ENCODE data around the gene NTM. TPM values are rescaled to one million over a fixed set of nuclear protein-coding genes. Genes with fewer than 3 reads are reported as not detected.

NTM gene
- total and polyA plus RNA-seq, 2 donors (not counting 3 experiments of a cell fraction or from before 2014, with no cell fraction given): 1.00 to 1.1 TPM

DNA sequence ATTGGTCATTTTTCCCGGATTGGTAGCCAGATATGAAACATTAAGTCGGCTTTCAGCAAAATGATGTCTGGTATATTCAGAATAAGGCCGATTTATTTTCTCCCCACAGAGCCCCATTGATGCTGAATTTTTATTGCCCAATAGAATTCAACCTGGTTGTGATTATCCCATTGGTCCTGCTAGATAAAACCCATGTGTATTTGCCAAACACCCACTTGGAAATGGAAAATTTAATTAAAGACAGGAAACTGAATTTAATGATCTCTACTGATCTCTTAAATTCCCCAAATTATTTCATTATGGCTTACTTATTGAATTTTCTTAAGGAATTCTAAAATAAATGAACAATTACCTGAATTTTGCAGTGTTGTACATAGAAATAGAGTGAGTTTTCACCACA is 609.8 kb downstream of the NTM start:
- H3K4me2 ChIP-seq (ENCODE audit: insufficient read depth, low read length): no peak overlapping the region
- CTCF ChIA-PET: no interaction called here
- dilution Hi-C loops (cut with MboI; ENCODE audit: extremely low pct_ligation_motif_present, low sequenced_read_pairs): no loop called here
- no peaks in the 10 kb centered on the region for H4K20me1 ChIP-seq (replicated peaks; ENCODE audit: control insufficient read depth, extremely low read depth, insufficient read depth, low read length)
- no peak overlapping the region for H3K9ac ChIP-seq (replicated peaks; ENCODE audit: extremely low read depth, insufficient read depth, low read length)
- H3K4me1 ChIP-seq (ENCODE audit: control insufficient read depth, extremely low read depth, insufficient read depth, low read length): peaks cover 3% of the 10 kb centered on the region
- H3K9me3 ChIP-seq (replicated peaks; ENCODE audit: control insufficient read depth, insufficient read depth, low read length): no peaks in the 10 kb centered on the region
- no peaks in the 10 kb centered on the region for H3K9me1 ChIP-seq (replicated peaks; ENCODE audit: control insufficient read depth, extremely low read depth, insufficient read depth, low read length)
- POLR2A ChIA-PET: no interaction called here
- FAIRE-seq (no peak), DNase-seq (ENCODE audit: low read depth, low spot score) (no peak)
- no peak overlapping the region for H3K27ac ChIP-seq (ENCODE audit: insufficient read depth, low read depth, low read length)
- no peaks in the 10 kb centered on the region for H3K79me2 ChIP-seq (ENCODE audit: control insufficient read depth, insufficient read depth, low read length)
- intact Hi-C loops (cut with micrococcal nuclease): no loop called here
- H3K4me3 ChIP-seq (replicated peaks in 1 of 3; ENCODE audit: insufficient read depth in 1 of 3, low read depth in 1 of 3, low read length in 3 of 3): no peak overlapping the region
- H2AFZ ChIP-seq (ENCODE audit: low read depth, low read length): no peak overlapping the region
- TF ChIP-seq FOS (IDR thresholded peaks at IDR 0.05; ENCODE audit: borderline replicate concordance, insufficient read depth, low read length): no peak
- TF ChIP-seq, protein P1, sequence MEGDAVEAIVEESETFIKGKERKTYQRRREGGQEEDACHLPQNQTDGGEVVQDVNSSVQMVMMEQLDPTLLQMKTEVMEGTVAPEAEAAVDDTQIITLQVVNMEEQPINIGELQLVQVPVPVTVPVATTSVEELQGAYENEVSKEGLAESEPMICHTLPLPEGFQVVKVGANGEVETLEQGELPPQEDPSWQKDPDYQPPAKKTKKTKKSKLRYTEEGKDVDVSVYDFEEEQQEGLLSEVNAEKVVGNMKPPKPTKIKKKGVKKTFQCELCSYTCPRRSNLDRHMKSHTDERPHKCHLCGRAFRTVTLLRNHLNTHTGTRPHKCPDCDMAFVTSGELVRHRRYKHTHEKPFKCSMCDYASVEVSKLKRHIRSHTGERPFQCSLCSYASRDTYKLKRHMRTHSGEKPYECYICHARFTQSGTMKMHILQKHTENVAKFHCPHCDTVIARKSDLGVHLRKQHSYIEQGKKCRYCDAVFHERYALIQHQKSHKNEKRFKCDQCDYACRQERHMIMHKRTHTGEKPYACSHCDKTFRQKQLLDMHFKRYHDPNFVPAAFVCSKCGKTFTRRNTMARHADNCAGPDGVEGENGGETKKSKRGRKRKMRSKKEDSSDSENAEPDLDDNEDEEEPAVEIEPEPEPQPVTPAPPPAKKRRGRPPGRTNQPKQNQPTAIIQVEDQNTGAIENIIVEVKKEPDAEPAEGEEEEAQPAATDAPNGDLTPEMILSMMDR (IDR thresholded peaks at IDR 0.05; ENCODE audit: extremely low read depth in 1 of 2, insufficient read depth in 1 of 2, low read depth in 1 of 2, low read length in 2 of 2): no peak
- TF ChIP-seq JUN (IDR thresholded peaks at IDR 0.05; ENCODE audit: borderline replicate concordance, insufficient read depth, insufficient read length, low read depth): no peak
- TF ChIP-seq POLR2A (IDR thresholded peaks at IDR 0.05; ENCODE audit: low read depth, low read length): no peak
- no peak for TF ChIP-seq POLR2AphosphoS5 (IDR thresholded peaks at IDR 0.05; ENCODE audit: insufficient read depth, low read depth, low read length)
- TF ChIP-seq, protein P2, sequence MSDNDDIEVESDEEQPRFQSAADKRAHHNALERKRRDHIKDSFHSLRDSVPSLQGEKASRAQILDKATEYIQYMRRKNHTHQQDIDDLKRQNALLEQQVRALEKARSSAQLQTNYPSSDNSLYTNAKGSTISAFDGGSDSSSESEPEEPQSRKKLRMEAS (IDR thresholded peaks at IDR 0.05; ENCODE audit: insufficient read depth, insufficient read length): no peak
- no peak for TF ChIP-seq MYC (IDR thresholded peaks at IDR 0.05; ENCODE audit: low read depth, low read length)
- TF ChIP-seq GATA2 (IDR thresholded peaks at IDR 0.05; ENCODE audit: insufficient read depth, insufficient read length, low read depth, low read length): no peak
- TF ChIP-seq EZH2 (IDR thresholded peaks at IDR 0.05; ENCODE audit: borderline replicate concordance, low read depth, low read length, severe bottlenecking): no peak
- H3K36me3 ChIP-seq (ENCODE audit: control insufficient read depth in 2 of 2, extremely low read depth in 1 of 2, insufficient read depth in 2 of 2, low read length in 2 of 2): no peaks in the 10 kb centered on the region
- H3K27me3 ChIP-seq (ENCODE audit: control insufficient read depth in 2 of 2, insufficient read depth in 2 of 2, low read length in 2 of 2): no peaks in the 10 kb centered on the region
- BruUV-seq (replicated peaks): no TSS peak

All from endothelial cell of umbilical vein (primary cell).